HL-60/S4 treated with retinoic acid at 250 ng/mL for 4 days and 3 days (cell line): ENCODE results near the gene TSPAN18.

Experiments
- in situ Hi-C: fragments of 300-500 bp; cut with MboI; formaldehyde crosslinking; loops from 2 replicates; pipeline ENCODE4 v1.7.0; 2022; ENCODE audit warnings: low sequenced_read_pairs

Gene TSPAN18

GRCh38 chr11:44840085-44840478 lies 113.3 kb downstream of the TSPAN18 start:
- in situ Hi-C loops: no loop called here

GRCh38 chr11:44840521-44841251 lies 113.9 kb downstream of the TSPAN18 start:
- in situ Hi-C loops: no loop called here

GRCh38 chr11:44842220-44842619 lies 115.5 kb downstream of the TSPAN18 start:
- in situ Hi-C loops: no loop called here

- in situ Hi-C loops: no loop called here
These were observed 120.1 kb downstream of the TSPAN18 start for GRCh38 chr11:44846852-44847251.

GRCh38 chr11:44847316-44847715 lies 120.6 kb downstream of the TSPAN18 start:
- in situ Hi-C loops: no loop called here

GRCh38 chr11:44848203-44848962 lies 121.6 kb downstream of the TSPAN18 start:
- in situ Hi-C loops: no loop called here

GRCh38 chr11:44848963-44849350 lies 122.2 kb downstream of the TSPAN18 start:
- in situ Hi-C loops: no loop called here

- in situ Hi-C loops: no loop called here
These were observed 122.7 kb downstream of the TSPAN18 start for GRCh38 chr11:44849424-44849823.

GRCh38 chr11:44849922-44850321 lies 123.2 kb downstream of the TSPAN18 start:
- in situ Hi-C loops: no loop called here

GRCh38 chr11:44851496-44851895 lies 124.7 kb downstream of the TSPAN18 start:
- in situ Hi-C loops: no loop called here

GRCh38 chr11:44852159-44852747 lies 125.5 kb downstream of the TSPAN18 start:
- in situ Hi-C loops: no loop called here

GRCh38 chr11:44852952-44853351 lies 126.2 kb downstream of the TSPAN18 start:
- in situ Hi-C loops: no loop called here

GRCh38 chr11:44853666-44854065 lies 126.9 kb downstream of the TSPAN18 start:
- in situ Hi-C loops: no loop called here

- in situ Hi-C loops: no loop called here
These were observed 127.3 kb downstream of the TSPAN18 start for GRCh38 chr11:44854086-44854485.

- in situ Hi-C loops: no loop called here
These were observed 128.2 kb downstream of the TSPAN18 start for GRCh38 chr11:44854741-44855492.

- in situ Hi-C loops: no loop called here
These were observed 128.7 kb downstream of the TSPAN18 start for GRCh38 chr11:44855493-44855849.

- in situ Hi-C loops: no loop called here
These were observed 130.8 kb downstream of the TSPAN18 start for GRCh38 chr11:44857490-44858090.

- in situ Hi-C loops: no loop called here
These were observed 132.2 kb downstream of the TSPAN18 start for GRCh38 chr11:44858796-44859527.

GRCh38 chr11:44859528-44859925 lies 132.8 kb downstream of the TSPAN18 start:
- in situ Hi-C loops: no loop called here

GRCh38 chr11:44860346-44860745 lies 133.6 kb downstream of the TSPAN18 start:
- in situ Hi-C loops: no loop called here
